Large intestine (tissue), 3 donors: ENCODE measurements around the gene KNG1. TPM values are rescaled to one million over a fixed set of nuclear protein-coding genes. Genes with fewer than 3 reads are reported as not detected.
"Not testable (repeated sequence)": the region's sequence is repeated elsewhere in the genome, so short reads cannot be mapped to it uniquely, and the experiment has no call there.

Experiments
- DNase-seq, 2 donors: peaks; one replicate each; pipeline versions ENCODE4 v3.0.0 to v3.0.0-alpha.2; 2013
- H3K27ac ChIP-seq: one replicate; pipeline ENCODE4 v1.5.1; 2013; ENCODE audit warnings: low read length
- H3K27me3 ChIP-seq: 2 replicates; pipeline ENCODE4 v1.6.1; 2013; ENCODE audit warnings: low read length; ENCODE audit not compliant: control insufficient read depth, insufficient read depth
- H3K36me3 ChIP-seq: 2 replicates; pipeline ENCODE4 v1.6.1; 2013; ENCODE audit warnings: low read length; ENCODE audit not compliant: control insufficient read depth, insufficient read depth
- H3K4me1 ChIP-seq: one replicate; pipeline ENCODE4 v1.6.1; 2013; ENCODE audit warnings: low read length; ENCODE audit not compliant: control insufficient read depth, insufficient read depth
- H3K4me3 ChIP-seq: one replicate; pipeline ENCODE4 v1.5.1; 2013; ENCODE audit warnings: low read length
- H3K9me3 ChIP-seq: one replicate; pipeline ENCODE4 v1.6.1; 2013; ENCODE audit warnings: mild to moderate bottlenecking, low read depth, low read length, moderate library complexity; ENCODE audit not compliant: control insufficient read depth
- WGBS: methylation state at CpG from one replicate; pipeline ENCODE4 v1.1.5; 2013; ENCODE audit warnings: low lambda C conversion rate; ENCODE audit not compliant: insufficient coverage; 5-methylcytosine and 5-hydroxymethylcytosine counted together
- polyA plus RNA-seq: library from polyadenylated mRNA; unstranded; fragments of 120-200 nt; gene quantifications from one replicate; pipeline ENCODE4 v1.2.1, GENCODE V29; 2013

The KNG1 gene
- polyA plus RNA-seq, 1 donor, result 5.1 TPM

GRCh38 chr3:186686475-186686874 is 30.7 kb upstream of the KNG1 start:
- no CpG with 5 or more reads among the region's 2 CpGs for WGBS
- H3K27me3 ChIP-seq, DNase-seq, H3K9me3 ChIP-seq, H3K4me3 ChIP-seq, H3K27ac ChIP-seq, H3K36me3 ChIP-seq: not testable (repeated sequence)
- peaks cover 19% of the 10 kb centered on the region for H3K4me1 ChIP-seq

GRCh38 chr3:186687120-186687651 is 30.0 kb upstream of the KNG1 start:
- Histone ChIP-seq H3K9me3 (peaks cover 4% of the 10 kb centered on the region), H3K4me1 (peaks cover 16% of the 10 kb centered on the region), H3K36me3 (no peaks in the 10 kb centered on the region), H3K27ac (no peak overlapping the region), H3K4me3 (no peak overlapping the region), H3K27me3 (no peaks in the 10 kb centered on the region)
- DNase-seq, result peak in 1 of 2 donors; percentile 7
- WGBS, result 60% methylated on average over 2 of the region's 12 CpGs

DNA sequence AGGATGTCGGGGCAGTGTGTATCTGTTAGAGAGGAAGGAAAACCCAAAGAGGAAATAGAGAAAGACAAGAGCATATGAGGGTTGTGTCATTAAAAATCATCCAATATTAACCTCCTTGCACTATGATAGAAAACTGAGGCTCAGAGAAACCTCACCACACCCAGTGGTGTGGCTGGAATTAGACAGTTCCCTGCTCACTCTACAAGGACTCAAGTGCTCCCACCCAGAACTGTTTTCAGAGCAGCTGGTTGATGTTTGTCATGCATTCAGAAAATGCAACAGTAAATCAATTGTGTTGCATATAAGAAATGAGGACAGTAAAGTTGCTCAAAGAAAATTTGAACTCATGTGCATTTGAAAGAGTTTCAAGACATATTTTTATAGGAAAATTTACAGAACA is 26.9 kb upstream of the KNG1 start:
- H3K36me3 ChIP-seq, H3K27me3 ChIP-seq, H3K4me3 ChIP-seq, H3K9me3 ChIP-seq, H3K27ac ChIP-seq, DNase-seq: not testable (repeated sequence)
- no CpG with 5 or more reads among the region's 1 CpG for WGBS
- H3K4me1 ChIP-seq, result peaks cover 16% of the 10 kb centered on the region

DNA sequence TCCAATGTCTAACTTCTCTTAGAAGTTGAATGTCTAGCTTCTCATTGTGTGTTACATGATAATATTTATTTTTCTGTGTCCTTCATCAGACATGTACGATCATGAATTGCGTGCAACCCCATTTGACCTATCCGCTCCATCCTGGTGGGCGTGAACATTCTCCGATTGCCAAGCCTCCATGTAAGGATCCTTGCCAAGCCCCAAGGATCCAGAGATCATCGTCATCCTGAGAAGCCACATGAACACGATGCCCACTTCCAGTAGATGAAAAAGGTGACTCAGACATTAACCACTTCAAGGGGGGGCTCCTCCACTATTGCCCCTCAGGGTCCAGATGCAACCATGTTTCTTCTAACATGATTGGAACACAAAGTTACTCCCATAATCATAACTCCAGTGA is 25.5 kb upstream of the KNG1 start:
- 100% methylated on average over 1 of the region's 7 CpGs for WGBS
- Histone ChIP-seq H3K4me1 (peaks cover 16% of the 10 kb centered on the region), H3K9me3 (no peaks in the 10 kb centered on the region), H3K36me3 (no peaks in the 10 kb centered on the region), H3K27me3 (no peaks in the 10 kb centered on the region), H3K4me3 (no peak overlapping the region), H3K27ac (no peak overlapping the region)
- DNase-seq, result no peak

DNA sequence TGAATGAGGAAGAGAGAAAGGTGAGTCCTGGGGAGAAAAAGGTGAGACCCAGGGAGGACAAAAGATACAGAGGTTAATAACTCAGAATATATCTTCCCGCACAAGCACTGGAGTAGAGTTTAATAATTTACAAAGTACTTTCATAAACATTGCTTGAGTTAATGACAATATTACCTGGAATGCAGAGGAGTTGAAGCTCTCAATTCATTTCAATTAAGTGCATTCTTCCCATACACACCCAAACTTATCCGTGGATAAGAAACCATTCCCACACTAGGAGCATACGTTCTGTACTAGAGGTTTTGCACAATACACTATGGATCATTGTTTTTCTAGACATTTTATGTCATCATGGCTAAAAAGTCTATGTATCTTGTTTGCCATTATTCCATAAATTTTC is 23.3 kb upstream of the KNG1 start:
- Histone ChIP-seq H3K27ac (peak overlapping the region; percentile 22), H3K36me3 (no peaks in the 10 kb centered on the region), H3K27me3 (no peaks in the 10 kb centered on the region), H3K4me1 (peaks cover 16% of the 10 kb centered on the region), H3K4me3 (no peak overlapping the region), H3K9me3 (no peaks in the 10 kb centered on the region)
- DNase-seq, result peak in 1 of 2 donors; percentile 35
- WGBS, result no CpG with 5 or more reads among the region's 3 CpGs

GRCh38 chr3:186694288-186695032 is 22.7 kb upstream of the KNG1 start:
- Histone ChIP-seq H3K4me1 (peaks cover 16% of the 10 kb centered on the region), H3K9me3 (no peaks in the 10 kb centered on the region), H3K4me3 (no peak overlapping the region), H3K27me3 (no peaks in the 10 kb centered on the region), H3K36me3 (no peaks in the 10 kb centered on the region), H3K27ac (peak overlapping the region; percentile 22)
- no peak for DNase-seq
- 57% methylated on average over 2 of the region's 6 CpGs for WGBS

DNA sequence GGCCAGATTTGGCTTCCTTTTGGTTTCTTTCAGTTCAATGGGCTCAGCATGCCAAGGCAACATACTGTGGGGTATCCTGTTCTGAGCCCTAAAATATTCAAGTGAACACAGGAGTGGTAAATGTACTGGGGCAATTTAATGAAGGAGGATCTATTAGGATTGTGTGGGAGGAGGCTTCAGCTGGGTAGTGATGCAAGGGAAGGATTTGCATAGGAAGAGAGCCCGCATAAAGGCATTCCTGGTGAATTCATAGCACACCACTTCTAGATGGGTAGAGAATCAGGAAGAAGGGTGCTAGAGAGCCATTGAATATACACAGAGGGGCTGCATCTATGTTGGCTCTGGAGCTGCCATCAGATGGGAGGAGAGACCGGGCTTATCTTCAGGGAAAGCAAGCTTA is 20.6 kb upstream of the KNG1 start:
- no peaks in the 10 kb centered on the region for H3K36me3 ChIP-seq
- WGBS, result no CpG with 5 or more reads among the region's 2 CpGs
- no peaks in the 10 kb centered on the region for H3K27me3 ChIP-seq

GRCh38 chr3:186697510-186697909 is 19.6 kb upstream of the KNG1 start:
- Histone ChIP-seq H3K36me3 (no peaks in the 10 kb centered on the region), H3K4me1 (peaks cover 16% of the 10 kb centered on the region), H3K27ac (no peak overlapping the region), H3K9me3 (no peaks in the 10 kb centered on the region), H3K4me3 (no peak overlapping the region), H3K27me3 (no peaks in the 10 kb centered on the region)
- no peak for DNase-seq
- no CpG with 5 or more reads among the region's 4 CpGs for WGBS

More for the DNA sequence above, 20.6 kb upstream of the KNG1 start:
- DNase-seq, result no peak
- no peaks in the 10 kb centered on the region for H3K9me3 ChIP-seq
- H3K27ac ChIP-seq, result no peak overlapping the region
- H3K4me3 ChIP-seq, result no peak overlapping the region
- peaks cover 16% of the 10 kb centered on the region for H3K4me1 ChIP-seq

DNA sequence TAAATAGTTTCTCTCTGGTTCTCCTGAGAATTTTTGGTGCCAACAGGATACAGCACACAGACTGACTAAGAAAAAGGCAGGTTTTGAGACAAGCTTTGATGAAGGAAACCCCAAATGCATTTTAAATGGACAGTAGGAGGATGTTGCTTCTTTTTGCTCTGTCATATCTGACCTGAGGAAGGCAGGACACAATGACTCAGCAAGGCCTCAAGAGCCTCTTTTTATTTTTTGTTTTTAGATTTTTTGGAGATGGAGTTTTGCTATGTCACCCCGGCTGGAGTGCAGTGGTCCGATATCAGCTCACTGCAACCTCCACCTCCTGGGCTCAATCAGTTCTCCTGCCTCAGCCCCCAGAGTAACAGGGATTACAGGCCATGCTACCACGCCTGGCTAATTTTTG is 16.9 kb upstream of the KNG1 start:
- no CpG with 5 or more reads among the region's 3 CpGs for WGBS
- Histone ChIP-seq H3K9me3 (no peaks in the 10 kb centered on the region), H3K4me1 (no peaks in the 10 kb centered on the region), H3K4me3 (no peak overlapping the region), H3K27me3 (no peaks in the 10 kb centered on the region), H3K27ac (no peak overlapping the region), H3K36me3 (no peaks in the 10 kb centered on the region)
- DNase-seq, result no peak

DNA sequence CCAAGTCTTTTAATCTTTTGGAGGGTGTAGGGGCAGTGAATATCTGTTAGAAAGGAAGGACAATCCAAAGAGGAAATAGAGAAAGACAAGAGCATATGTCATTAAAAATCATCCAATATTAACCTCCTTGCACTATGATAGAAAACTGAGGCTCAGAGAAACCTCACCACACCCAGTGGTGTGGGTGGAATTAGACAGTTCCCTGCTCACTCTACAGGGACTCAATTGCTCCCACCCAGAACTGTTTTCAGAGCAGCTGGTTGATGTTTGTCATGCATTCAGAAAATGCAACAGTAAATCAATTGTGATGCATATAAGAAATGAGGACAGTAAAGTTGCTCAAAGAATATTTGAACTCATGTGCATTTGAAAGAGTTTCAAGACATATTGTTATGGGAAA is 14.7 kb upstream of the KNG1 start:
- not testable (repeated sequence) for H3K9me3 ChIP-seq

More for the DNA sequence above, 14.7 kb upstream of the KNG1 start:
- H3K27me3 ChIP-seq, H3K27ac ChIP-seq, H3K4me1 ChIP-seq, H3K4me3 ChIP-seq, DNase-seq, H3K36me3 ChIP-seq: not testable (repeated sequence)
